DMS53 (cell line): ENCODE data around the gene HDGFL1.

Experiments used
- DNase-seq: peaks from one replicate; lab custom pipeline; 2025; lab: John Stamatoyannopoulos, UW

HDGFL1 gene

DNA sequence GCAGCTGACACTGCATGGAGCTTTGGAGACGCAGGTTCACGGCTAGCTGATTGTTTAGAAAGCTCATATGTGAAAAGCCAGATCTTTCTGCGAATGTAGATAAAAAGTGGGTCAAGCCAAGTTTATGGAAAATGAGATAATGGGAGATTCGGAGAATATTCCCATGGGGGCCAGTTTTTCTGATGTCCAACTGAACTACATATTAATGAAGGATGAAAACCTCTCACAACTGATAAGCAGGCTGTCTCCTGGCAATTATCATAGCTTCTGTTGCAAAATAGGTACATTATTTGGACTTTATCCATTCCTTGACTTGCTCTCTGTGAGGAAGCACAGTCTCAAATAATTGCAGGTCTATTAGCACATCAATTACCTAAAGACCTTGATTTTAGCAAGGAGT, 21.1 kb downstream of the HDGFL1 start:
- no peak for DNase-seq

DNA sequence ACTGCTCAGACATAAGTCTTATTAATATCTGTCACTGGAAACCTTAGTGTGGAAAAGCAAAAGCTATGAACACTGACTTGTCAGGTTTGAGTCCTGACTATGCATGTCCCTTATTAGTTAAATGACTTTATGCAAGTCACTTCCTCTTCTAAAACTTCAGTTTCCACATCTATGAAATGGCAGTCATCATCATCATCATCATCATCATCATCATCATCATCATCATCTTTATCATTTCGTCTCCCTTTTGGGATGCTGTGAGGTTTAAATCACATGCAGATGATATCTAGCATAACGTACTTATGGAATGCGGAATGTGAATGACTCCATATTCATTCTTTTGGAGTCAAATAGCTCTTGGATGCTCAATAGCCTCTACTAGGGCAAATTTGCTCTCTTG, 24.5 kb downstream of the HDGFL1 start:
- no peak for DNase-seq

DNA sequence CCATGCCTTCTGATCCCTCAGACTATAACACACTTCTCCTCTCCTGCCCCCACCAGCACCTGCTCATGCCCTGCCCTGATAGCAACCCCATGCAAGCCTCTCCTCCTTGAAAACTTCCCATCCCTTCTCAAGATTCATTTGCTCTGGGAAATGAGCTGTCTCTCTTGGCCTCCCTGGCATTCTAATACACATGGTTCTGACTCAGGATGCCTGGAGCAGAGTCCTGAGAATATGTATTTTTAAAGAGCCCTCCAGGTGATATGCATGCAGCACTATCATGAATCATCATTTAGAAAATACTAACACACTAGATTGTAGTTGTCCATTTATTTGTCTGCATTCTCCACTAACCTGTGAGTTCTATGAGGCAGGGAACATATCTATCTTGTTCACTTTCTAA, 26.6 kb downstream of the HDGFL1 start:
- DNase-seq = peak; percentile 12

DNA sequence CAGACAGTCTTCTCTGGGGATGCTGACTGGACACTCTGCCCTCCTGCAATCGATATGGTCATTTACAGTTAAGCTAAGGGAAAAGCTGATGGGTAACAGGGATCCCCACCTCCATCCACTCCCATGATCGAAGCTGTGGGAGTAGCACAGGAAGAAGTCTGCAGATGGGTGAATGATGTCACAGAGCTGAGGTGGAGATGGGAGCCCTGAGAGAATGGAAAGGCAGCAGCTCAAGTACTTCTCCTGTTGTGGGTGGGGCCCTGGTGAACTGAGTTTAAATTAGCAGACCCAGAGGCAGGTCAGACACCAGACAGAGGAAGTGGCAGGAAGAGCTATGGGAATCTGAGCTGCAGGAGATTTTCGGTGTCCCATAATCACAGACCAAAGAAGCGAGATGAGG, 29.0 kb downstream of the HDGFL1 start:
- peak; percentile 30 for DNase-seq

DNA sequence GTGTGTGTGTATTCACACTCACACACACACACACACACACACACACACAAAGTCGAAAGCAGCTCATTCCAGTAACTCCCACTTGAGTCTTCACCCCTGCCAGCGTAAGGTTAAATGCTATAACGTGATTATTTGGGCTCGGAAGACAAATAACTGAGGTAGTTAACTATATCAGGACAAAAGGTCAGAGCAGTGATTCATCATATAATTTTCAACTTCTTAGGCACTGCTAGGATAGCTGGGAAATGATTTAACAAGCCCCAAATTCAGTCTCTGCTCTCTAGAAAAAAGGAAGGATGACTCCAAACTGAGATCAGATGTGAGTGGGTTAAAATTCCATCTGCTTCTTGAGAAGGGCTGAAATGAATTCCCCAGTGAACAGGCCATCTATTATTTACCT, 30.7 kb downstream of the HDGFL1 start:
- DNase-seq = no peak

DNA sequence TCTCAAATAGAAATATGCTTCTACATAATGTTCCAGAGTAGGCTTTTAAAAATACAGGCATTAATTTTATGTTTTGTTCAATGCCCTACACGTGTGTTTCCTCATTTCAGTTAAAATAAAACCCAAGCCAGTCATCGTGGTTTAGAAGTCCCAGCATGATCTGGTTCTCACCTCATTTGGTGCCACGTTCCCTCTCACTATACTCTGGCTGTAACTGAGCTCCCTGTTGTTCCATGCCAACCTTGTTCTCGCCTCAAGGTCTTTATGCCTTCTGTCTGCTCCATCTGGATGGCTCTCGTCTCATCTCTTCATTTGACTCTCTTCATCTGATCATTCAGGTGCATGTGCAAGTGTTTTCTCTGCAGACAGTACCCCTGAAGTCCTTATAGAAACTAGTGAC, 32.6 kb downstream of the HDGFL1 start:
- no peak for DNase-seq

DNA sequence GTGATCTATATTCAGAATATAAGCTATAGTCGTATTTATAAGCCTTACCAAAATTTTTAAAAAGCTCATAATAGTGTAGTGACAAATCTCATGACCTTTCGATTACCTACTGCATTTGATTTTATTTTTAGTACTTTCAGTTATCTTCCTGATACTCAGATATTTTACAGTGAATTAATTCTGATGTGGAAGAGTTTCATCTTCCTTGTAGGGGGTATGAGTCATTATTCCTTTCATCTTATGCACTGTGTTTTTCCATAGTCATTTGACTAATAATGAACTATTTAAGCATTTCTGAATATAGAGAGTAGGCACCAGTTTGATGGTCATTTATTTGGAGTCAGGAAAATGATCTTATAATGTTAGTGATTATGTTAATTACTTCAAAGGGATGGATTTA, 36.4 kb downstream of the HDGFL1 start:
- no peak for DNase-seq

DNA sequence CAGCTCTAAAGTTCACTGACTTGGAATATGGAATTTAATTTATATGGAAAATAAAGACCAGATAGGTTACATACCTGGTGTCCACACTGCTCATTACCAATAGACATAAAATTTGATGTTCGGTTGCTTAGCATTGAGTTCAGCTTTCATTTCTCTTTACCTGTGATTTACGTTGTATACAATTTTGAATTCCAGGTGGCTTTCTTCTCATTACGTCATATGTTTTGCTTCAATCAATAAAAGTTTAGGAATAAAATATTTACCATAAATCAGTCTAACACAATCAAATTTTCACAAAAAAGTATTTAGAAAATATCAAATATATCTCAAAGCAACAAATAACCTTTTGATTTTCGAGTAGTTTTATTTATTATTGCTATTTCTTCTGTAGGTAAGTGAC, 40.8 kb downstream of the HDGFL1 start:
- no peak for DNase-seq

DNA sequence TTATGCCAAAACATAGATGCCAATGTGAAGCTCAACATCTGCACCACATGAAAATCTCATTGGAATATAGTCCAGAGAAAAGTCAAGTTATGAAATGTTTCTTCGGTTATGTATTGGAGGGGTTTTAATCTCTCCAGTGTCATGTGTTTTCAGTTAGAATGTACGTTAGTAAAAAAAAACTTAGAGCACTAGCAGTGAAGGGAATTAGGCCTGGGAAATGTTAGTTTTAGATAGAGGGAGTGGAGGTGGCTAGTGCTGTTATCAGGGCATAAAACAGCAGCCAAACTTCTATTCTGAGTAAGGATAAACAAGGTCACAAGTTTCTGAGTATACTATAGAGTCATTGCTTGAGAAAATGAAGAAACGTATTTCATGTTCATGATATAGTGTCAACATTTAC, 42.9 kb downstream of the HDGFL1 start:
- no peak for DNase-seq

DNA sequence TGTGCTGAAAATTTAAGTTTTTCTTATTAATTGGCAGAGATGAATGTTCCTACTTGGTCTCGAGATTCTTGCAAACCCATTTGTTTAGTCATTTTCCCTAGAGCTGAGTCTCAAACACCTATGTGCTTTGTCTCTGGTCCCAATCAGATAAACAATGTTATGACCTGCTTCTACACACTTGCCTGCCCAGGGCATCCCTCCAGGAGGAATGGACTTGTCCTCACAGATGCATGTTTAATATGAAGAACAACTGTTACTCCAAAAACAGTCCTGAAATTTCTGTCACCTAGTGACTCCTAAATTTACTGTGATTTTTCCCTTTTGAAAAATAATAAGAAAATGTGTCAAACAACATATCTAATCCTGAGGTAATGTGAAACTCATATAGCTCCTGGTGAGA, 43.7 kb downstream of the HDGFL1 start:
- no peak for DNase-seq

DNA sequence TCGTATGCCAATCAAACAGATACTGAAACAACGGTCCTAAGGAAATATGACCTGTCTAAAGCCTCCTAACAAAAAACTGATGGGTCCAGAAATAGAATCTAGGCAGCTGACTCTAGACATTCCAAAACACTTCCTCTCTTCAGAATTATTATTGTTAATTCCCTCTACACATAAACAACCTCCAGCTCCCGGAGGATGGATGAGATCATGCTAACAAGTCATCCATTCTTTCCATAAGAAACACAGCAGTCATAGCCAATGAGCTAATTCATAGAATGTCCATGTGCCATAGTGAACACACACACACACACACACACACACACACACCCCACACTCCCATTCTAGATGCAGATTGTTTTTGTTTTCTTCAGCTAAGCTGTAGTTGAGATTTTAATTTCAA, 44.3 kb downstream of the HDGFL1 start:
- DNase-seq = peak; percentile 9

DNA sequence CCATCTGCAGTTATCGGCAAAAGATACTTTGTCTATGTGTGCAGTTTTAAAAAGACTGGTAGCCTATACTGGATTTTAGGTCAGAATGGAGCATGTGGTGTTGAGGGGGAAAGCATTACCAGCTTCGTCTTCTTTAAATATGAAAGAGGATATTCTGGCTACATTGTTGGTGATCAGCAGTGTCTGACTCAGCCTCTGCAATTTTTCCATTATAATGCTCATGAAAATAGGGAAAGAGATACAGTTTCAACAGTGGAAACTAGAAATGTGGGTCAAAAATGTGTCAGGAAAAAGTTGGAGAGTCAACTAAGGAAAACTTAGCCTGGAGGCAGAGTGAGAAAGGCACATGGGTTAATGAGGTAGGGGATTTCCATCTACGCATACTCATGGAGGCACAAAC, 45.2 kb downstream of the HDGFL1 start:
- no peak for DNase-seq

DNA sequence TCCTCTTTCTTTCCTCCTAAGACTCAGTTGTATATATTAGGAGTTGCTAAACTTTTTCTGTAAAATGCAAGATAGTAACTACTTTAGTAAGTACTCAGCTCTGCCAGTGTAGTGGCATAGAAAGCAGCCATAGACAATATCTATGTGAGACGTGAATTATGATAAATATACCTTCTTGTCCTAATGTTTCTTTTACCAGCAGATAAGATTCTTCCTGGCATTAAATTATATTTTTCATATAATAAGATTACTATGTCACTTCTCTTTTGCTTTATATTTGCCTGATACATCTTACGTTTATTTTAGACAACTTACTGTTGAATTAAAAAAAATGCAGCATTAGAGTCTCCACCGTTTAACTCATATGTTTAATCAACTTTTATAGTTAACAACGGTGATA, 51.7 kb downstream of the HDGFL1 start:
- DNase-seq = no peak
